Measurements from ENCODE around the gene CDRT4.

- TF ChIP-seq CTCF (IDR thresholded peaks at IDR 0.05): no peak
- no peak for TF ChIP-seq POLR2A (IDR thresholded peaks at IDR 0.05)
Observed at GRCh38 chr17:15431766-15432165, 35.7 kb downstream of the CDRT4 start.
